K562 (cell line): ENCODE measurements around the gene FBXL4. TPM values are rescaled to one million over a fixed set of nuclear protein-coding genes. Genes with fewer than 3 reads are reported as not detected.
"Not testable (repeated sequence)": the region's sequence is repeated elsewhere in the genome, so short reads cannot be mapped to it uniquely, and the experiment has no call there.

ENCODE experiments used
- ATAC-seq: fragments of 200-7000 bp; cut with Tn5 transposase; 3 replicates; pipeline ENCODE4 v1.9.1; 2020; ENCODE audit warnings: moderate library complexity
- BruUV-seq: library from RNA; stranded (reverse); fragments of 400-500 nt; replicated peaks from 2 replicates; lab custom pipeline; 2021; lab: Mats Ljungman, UMichigan
- CTCF ChIA-PET: fragments of 300-600 bp; formaldehyde crosslinking; extraction: SDS; loops from one replicate; lab custom pipeline; 2021; ENCODE audit warnings: low intra/inter-chr PET ratio; lab: Yijun Ruan, JAX
- POLR2A ChIA-PET: fragments of 300-600, 350-650 bp; sonication (Branson Sonifier 250); formaldehyde crosslinking; extraction: SDS; loops from one replicate; lab custom pipeline; 2021; ENCODE audit warnings: antibody characterized with exemption, inconsistent platforms; lab: Yijun Ruan, JAX
- DNase-seq, 4 experiments: peaks; one replicate each; pipeline versions ENCODE4 v3.0.0 to v3.0.0-alpha.2; 2011 to 2018; ENCODE audit warnings: low spot score in 3 of 4, mixed read lengths in 3 of 4; ENCODE audit errors: extremely low read depth in 1 of 4
- FAIRE-seq: peaks from 2 replicates; lab custom pipeline; 2011; peaks lifted over from hg19 to GRCh38; lab: Jason Lieb, UNC
- H2AFZ ChIP-seq: 2 replicates; pipeline ENCODE4 v1.6.0; 2011; ENCODE audit warnings: low read depth, low read length, control low read depth, inconsistent platforms
- H3K27ac ChIP-seq: fragments of 200-600 bp; 3 replicates; pipeline ENCODE4 v1.8.0; 2011; ENCODE audit warnings: low read depth, mild to moderate bottlenecking, control low read depth, inconsistent platforms, low read length, moderate library complexity, mixed read lengths; ENCODE audit errors: extremely low read depth
- H3K27me3 ChIP-seq, 2 experiments: fragments of 300-600 bp in 1 of 2; 2 replicates in 1 of 2; 3 replicates in 1 of 2; pipeline versions ENCODE4 v1.6.0 to v1.8.0; 2011; ENCODE audit warnings: inconsistent platforms in 2 of 2, low read length in 2 of 2, mild to moderate bottlenecking in 1 of 2, mixed read lengths in 1 of 2, moderate library complexity in 1 of 2; ENCODE audit not compliant: control insufficient read depth in 2 of 2, insufficient read depth in 2 of 2
- H3K36me3 ChIP-seq: fragments of 300-600 bp; 3 replicates; pipeline ENCODE4 v1.8.0; 2011; ENCODE audit warnings: mild to moderate bottlenecking, low read length, inconsistent platforms; ENCODE audit not compliant: control insufficient read depth, insufficient read depth
- H3K4me1 ChIP-seq, 2 experiments: fragments of 200-600 bp in 1 of 2; replicated peaks in 1 of 2; 2 replicates in 1 of 2; 3 replicates in 1 of 2; pipeline versions ENCODE4 v1.5.1 to v1.8.0; 2011; ENCODE audit warnings: inconsistent platforms in 2 of 2, low read length in 2 of 2, mild to moderate bottlenecking in 1 of 2, mixed read lengths in 1 of 2, moderate library complexity in 1 of 2; ENCODE audit not compliant: control insufficient read depth in 2 of 2, insufficient read depth in 2 of 2
- H3K4me2 ChIP-seq: 2 replicates; pipeline ENCODE4 v1.6.1; 2011; ENCODE audit warnings: low read length, control low read depth, inconsistent platforms, mixed read lengths; ENCODE audit not compliant: insufficient read depth
- H3K4me3 ChIP-seq: fragments of 200-600 bp; sonication (generic), shearing (Covaris generic); 2 replicates; pipeline ENCODE4 v1.5.1; 2016; ENCODE audit warnings: control low read depth, inconsistent platforms
- H3K79me2 ChIP-seq: fragments of 200-600 bp; 3 replicates; pipeline ENCODE4 v1.8.0; 2011; ENCODE audit warnings: low read length, inconsistent platforms; ENCODE audit not compliant: control insufficient read depth, insufficient read depth
- H3K9ac ChIP-seq, 2 experiments: 2 replicates each; pipeline versions ENCODE4 v1.6.0 to v1.6.1; 2011; ENCODE audit warnings: low read depth in 2 of 2, low read length in 2 of 2, control low read depth in 1 of 2, inconsistent platforms in 1 of 2, mild to moderate bottlenecking in 1 of 2, mixed read lengths in 1 of 2; ENCODE audit not compliant: insufficient read depth in 1 of 2
- H3K9me1 ChIP-seq: one replicate; pipeline ENCODE4 v1.6.0; 2011; ENCODE audit warnings: inconsistent platforms, mild to moderate bottlenecking, low read length, moderate library complexity; ENCODE audit not compliant: control insufficient read depth, insufficient read depth
- H3K9me3 ChIP-seq: replicated peaks from 2 replicates; pipeline ENCODE4 v1.5.1; 2011; ENCODE audit warnings: low read depth, low read length, inconsistent platforms; ENCODE audit not compliant: control insufficient read depth, insufficient read depth
- H4K20me1 ChIP-seq: replicated peaks from 2 replicates; pipeline ENCODE4 v1.6.1; 2011; ENCODE audit warnings: low read length, inconsistent platforms, mixed read lengths; ENCODE audit not compliant: control insufficient read depth, insufficient read depth
- CHD1 ChIP-seq: fragments of 200-600 bp; sonication (generic); IDR thresholded peaks from one replicate; pipeline ENCODE4 v1.6.1; 2012; ENCODE audit warnings: mild to moderate bottlenecking, moderate library complexity, low read length, inconsistent platforms
- FOXA1 ChIP-seq: fragments of 450-650 bp; IDR thresholded peaks from 2 replicates; pipeline ENCODE4 v1.6.1; 2016; ENCODE audit warnings: mild to moderate bottlenecking, borderline replicate concordance
- POLR2H ChIP-seq: IDR thresholded peaks from 2 replicates; pipeline ENCODE4 v1.6.1; 2016; ENCODE audit warnings: missing genetic modification characterization, low read depth, mild to moderate bottlenecking, control low read depth, missing compliant biosample characterization, moderate library complexity
- ZNF146 ChIP-seq: IDR thresholded peaks from one replicate; pipeline ENCODE4 v1.6.1; 2018; ENCODE audit warnings: missing compliant biosample characterization; ENCODE audit not compliant: unreplicated experiment
- ZNF444 ChIP-seq: fragments of 250-450 bp; sonication (Bioruptor Pico); IDR thresholded peaks from 2 replicates; pipeline ENCODE4 v1.4.0; 2020; ENCODE audit warnings: mild to moderate bottlenecking, moderate library complexity
- WGBS: fragments of 100-300 bp; shearing (Covaris generic); methylation state at CpG from one replicate; pipeline ENCODE4 v1.1.6; 2016; ENCODE audit warnings: low coverage, mixed read lengths; ENCODE audit not compliant: insufficient coverage; ENCODE audit errors: missing lambda C conversion rate; 5-methylcytosine and 5-hydroxymethylcytosine counted together
- in situ Hi-C: fragments of 300-500 bp; cut with MboI; formaldehyde crosslinking; loops from 4 replicates; pipeline ENCODE4 v1.15.0; 2018; ENCODE audit warnings: inconsistent platforms, mixed read lengths
- intact Hi-C: fragments of 100-400 bp; cut with micrococcal nuclease; formaldehyde crosslinking; loops from 2 replicates; pipeline ENCODE4 v1.14.2; 2022
- polyA plus RNA-seq, 8 experiments: library from polyadenylated mRNA; depleted of rRNA in 4 of 8; stranded (reverse) in 5 of 8; unstranded in 3 of 8; fragments of >200 nt; fragmentation: Nextera tagmentation in 2 of 8; fragmentation: Illumina TruSeq in 1 of 8; extraction: Ambion mirVana in 2 of 8; extraction: Trizol in 1 of 8; gene quantifications; 2 replicates each; pipeline versions ENCODE4 v1.2.1 to v1.2.3, GENCODE V29; 2011 to 2014; ENCODE audit warnings: inconsistent platforms in 1 of 8, missing spikeins in 1 of 8
- total RNA-seq, 7 experiments: library from RNA; depleted of rRNA in 6 of 7; stranded (reverse); fragments of >200 nt in 6 of 7; fragmentation: Illumina TruSeq in 2 of 7; extraction: Trizol in 2 of 7; gene quantifications; 2 replicates each; pipeline versions ENCODE4 v1.2.1 to v1.2.3, GENCODE V29; 2011 to 2021; ENCODE audit warnings: low replicate concordance in 1 of 7
- TF ChIP-seq, protein P1 (sequence below): fragments of 450-650 bp; formaldehyde crosslinking; IDR thresholded peaks from 2 replicates; pipeline ENCODE4 v1.4.0; 2022; ENCODE audit warnings: missing genetic modification characterization

FBXL4 gene
- total and polyA plus RNA-seq, 9 of the 15 experiments (the other 6 are each of a cell fraction or from before 2014, with no cell fraction given), result 4.2 to 23.1 (median 7.7) TPM

DNA sequence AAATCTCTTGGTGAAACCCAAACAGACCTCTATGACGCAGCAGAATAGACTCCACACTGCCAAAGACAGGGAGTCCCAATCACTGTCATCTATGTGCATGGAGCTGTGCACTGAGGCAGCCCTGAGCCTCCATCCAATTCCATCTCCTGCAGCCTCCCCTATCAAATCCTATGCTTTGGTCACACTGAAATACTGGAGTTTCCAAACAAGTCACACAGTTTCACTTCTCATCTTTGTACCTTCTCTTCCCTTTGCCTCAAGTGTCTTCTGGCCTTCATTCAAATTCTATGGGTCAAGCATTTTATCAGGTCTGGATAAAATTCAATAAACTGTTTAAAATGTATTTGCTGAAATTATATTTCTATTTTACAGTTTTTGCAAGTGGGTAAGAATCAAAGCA lies 38.5 kb downstream of the FBXL4 start (continued):
- TF ChIP-seq, protein P1, sequence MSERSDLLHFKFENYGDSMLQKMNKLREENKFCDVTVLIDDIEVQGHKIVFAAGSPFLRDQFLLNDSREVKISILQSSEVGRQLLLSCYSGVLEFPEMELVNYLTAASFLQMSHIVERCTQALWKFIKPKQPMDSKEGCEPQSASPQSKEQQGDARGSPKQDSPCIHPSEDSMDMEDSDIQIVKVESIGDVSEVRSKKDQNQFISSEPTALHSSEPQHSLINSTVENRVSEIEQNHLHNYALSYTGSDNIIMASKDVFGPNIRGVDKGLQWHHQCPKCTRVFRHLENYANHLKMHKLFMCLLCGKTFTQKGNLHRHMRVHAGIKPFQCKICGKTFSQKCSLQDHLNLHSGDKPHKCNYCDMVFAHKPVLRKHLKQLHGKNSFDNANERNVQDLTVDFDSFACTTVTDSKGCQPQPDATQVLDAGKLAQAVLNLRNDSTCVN (CRISPR knock-in tag), result no peak
- TF ChIP-seq FOXA1, result no peak
- no peak for TF ChIP-seq CHD1
- TF ChIP-seq ZNF444 (CRISPR knock-in tag), result no peak
- TF ChIP-seq POLR2H (tag), result no peak

DNA sequence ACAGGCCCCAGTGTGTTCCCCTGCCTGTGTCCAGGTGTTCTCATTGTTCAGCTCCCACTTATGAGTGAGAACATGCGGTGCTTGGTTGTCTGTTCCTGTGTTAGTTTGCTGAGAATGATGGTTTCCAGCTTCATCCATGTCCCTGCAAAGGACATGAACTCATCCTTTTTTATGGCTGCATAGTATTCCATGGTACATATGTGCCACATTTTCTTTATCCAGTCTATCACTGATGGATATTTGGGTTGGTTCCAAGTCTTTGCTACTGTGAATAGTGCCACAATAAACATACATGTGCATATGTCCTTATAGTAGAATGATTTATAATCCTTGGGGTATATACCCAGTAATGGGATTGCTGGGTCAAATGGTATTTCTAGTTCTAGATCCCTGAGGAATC lies 41.4 kb downstream of the FBXL4 start:
- H2AFZ ChIP-seq, H3K9ac ChIP-seq, CTCF ChIA-PET, in situ Hi-C loops, H3K9me3 ChIP-seq: not testable (repeated sequence)
- TF ChIP-seq ZNF146 (CRISPR knock-in tag), result peak; percentile 69
- TF ChIP-seq, all 486 proteins: peak for 1; not testable (repeated sequence) for 485
- intact Hi-C loops, H3K4me1 ChIP-seq, BruUV-seq, H3K9me1 ChIP-seq, H3K79me2 ChIP-seq, DNase-seq, H3K27ac ChIP-seq, ATAC-seq, H4K20me1 ChIP-seq, H3K4me3 ChIP-seq, H3K4me2 ChIP-seq, POLR2A ChIA-PET, H3K27me3 ChIP-seq, FAIRE-seq: not testable (repeated sequence)
- WGBS, result 100% methylated on average over 1 of the region's 1 CpG
- H3K36me3 ChIP-seq, result peaks cover 36% of the 10 kb centered on the region; the same call in 2 of the 3 replicates
